Upper lobe of left lung (tissue), 4 donors: ENCODE results near the gene AQP3.

Source experiments
- POLR2A ChIP-seq, 4 donors: fragments of 450-650 bp; IDR thresholded peaks; one replicate each; pipeline ENCODE4 v1.5.1; 2016 to 2017; ENCODE audit warnings: antibody characterized with exemption in 4 of 4, mild to moderate bottlenecking in 2 of 4
- POLR2AphosphoS5 ChIP-seq, 2 donors: sonication (generic); formaldehyde crosslinking; IDR thresholded peaks; one replicate each; pipeline ENCODE4 v1.5.1; 2017; ENCODE audit warnings: antibody characterized with exemption in 2 of 2
- TF ChIP-seq, protein P1 (sequence below), 6 experiments: fragments of 450-650 bp in 4 of 6; fragments of 200-600 bp in 2 of 6; sonication (generic) in 2 of 6; IDR thresholded peaks; one replicate each; pipeline ENCODE4 v1.5.1; 2016 to 2019; ENCODE audit warnings: antibody characterized with exemption in 6 of 6

- TF ChIP-seq, protein P1, sequence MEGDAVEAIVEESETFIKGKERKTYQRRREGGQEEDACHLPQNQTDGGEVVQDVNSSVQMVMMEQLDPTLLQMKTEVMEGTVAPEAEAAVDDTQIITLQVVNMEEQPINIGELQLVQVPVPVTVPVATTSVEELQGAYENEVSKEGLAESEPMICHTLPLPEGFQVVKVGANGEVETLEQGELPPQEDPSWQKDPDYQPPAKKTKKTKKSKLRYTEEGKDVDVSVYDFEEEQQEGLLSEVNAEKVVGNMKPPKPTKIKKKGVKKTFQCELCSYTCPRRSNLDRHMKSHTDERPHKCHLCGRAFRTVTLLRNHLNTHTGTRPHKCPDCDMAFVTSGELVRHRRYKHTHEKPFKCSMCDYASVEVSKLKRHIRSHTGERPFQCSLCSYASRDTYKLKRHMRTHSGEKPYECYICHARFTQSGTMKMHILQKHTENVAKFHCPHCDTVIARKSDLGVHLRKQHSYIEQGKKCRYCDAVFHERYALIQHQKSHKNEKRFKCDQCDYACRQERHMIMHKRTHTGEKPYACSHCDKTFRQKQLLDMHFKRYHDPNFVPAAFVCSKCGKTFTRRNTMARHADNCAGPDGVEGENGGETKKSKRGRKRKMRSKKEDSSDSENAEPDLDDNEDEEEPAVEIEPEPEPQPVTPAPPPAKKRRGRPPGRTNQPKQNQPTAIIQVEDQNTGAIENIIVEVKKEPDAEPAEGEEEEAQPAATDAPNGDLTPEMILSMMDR (IDR thresholded peaks at IDR 0.05) = no peak
- TF ChIP-seq POLR2AphosphoS5 (IDR thresholded peaks at IDR 0.05) (no peak), POLR2A (IDR thresholded peaks at IDR 0.05) (no peak)
Observed at GRCh38 chr9:33472881-33473615, 25.7 kb upstream of the AQP3 start.
